Natural killer cell (primary cell): ENCODE results near the gene MPZL1. TPM values are rescaled to one million over a fixed set of nuclear protein-coding genes. Genes with fewer than 3 reads are reported as not detected.
"Not testable (repeated sequence)": the region's sequence is repeated elsewhere in the genome, so short reads cannot be mapped to it uniquely, and the experiment has no call there.

ENCODE experiments used
- ATAC-seq, 3 donors: fragments of 150-1000 bp in 2 of 3; fragments of 200-7000 bp in 1 of 3; cut with Tn5 transposase; 1 replicate in 1 of 3; 2 replicates in 2 of 3; pipeline ENCODE4 v1.10.0; 2021; ENCODE audit warnings: mild to moderate bottlenecking in 2 of 3, moderate library complexity in 2 of 3
- DNase-seq, 2 donors: peaks; one replicate each; pipeline versions ENCODE4 v3.0.0 to v3.0.0-alpha.2; 2013 to 2021; ENCODE audit warnings: mixed read lengths in 1 of 2
- H3K27ac ChIP-seq: one replicate; pipeline ENCODE4 v1.5.1; 2013; ENCODE audit warnings: mild to moderate bottlenecking, low read length
- H3K27me3 ChIP-seq: one replicate; pipeline ENCODE4 v1.6.1; 2013; ENCODE audit warnings: low read length; ENCODE audit not compliant: control insufficient read depth, insufficient read depth
- H3K36me3 ChIP-seq: one replicate; pipeline ENCODE4 v1.6.1; 2013; ENCODE audit warnings: low read length; ENCODE audit not compliant: control insufficient read depth, insufficient read depth
- H3K4me1 ChIP-seq: one replicate; pipeline ENCODE4 v1.6.1; 2013; ENCODE audit warnings: low read length; ENCODE audit not compliant: control insufficient read depth, insufficient read depth
- H3K4me3 ChIP-seq: one replicate; pipeline ENCODE4 v1.5.1; 2013; ENCODE audit warnings: low read length
- H3K9me3 ChIP-seq: one replicate; pipeline ENCODE4 v1.6.1; 2013; ENCODE audit warnings: low read length; ENCODE audit not compliant: control insufficient read depth, insufficient read depth
- H3K27ac Mint-ChIP-seq, 2 donors: one replicate each; pipeline ENCODE4 v1.8.0; 2022; ENCODE audit warnings: mild to moderate bottlenecking in 2 of 2, mixed read lengths in 2 of 2, moderate library complexity in 1 of 2
- H3K27me3 Mint-ChIP-seq, 2 donors: one replicate each; pipeline ENCODE4 v1.8.0; 2022; ENCODE audit warnings: low read depth in 2 of 2, mixed read lengths in 2 of 2
- H3K36me3 Mint-ChIP-seq: one replicate; pipeline ENCODE4 v1.8.0; 2022; ENCODE audit warnings: mixed read lengths
- H3K4me1 Mint-ChIP-seq, 2 donors: one replicate each; pipeline ENCODE4 v1.8.0; 2022; ENCODE audit warnings: mixed read lengths in 2 of 2
- H3K4me3 Mint-ChIP-seq: one replicate; pipeline ENCODE4 v1.8.0; 2022; ENCODE audit warnings: mild to moderate bottlenecking, moderate library complexity, mixed read lengths
- H3K9me3 Mint-ChIP-seq, 2 donors: one replicate each; pipeline ENCODE4 v1.8.0; 2022; ENCODE audit warnings: mixed read lengths in 2 of 2
- CTCF ChIP-seq: fragments of 200-600 bp; IDR thresholded peaks from one replicate; pipeline ENCODE4 v1.8.0; 2022; ENCODE audit warnings: antibody characterized with exemption
- WGBS: methylation state at CpG from one replicate; pipeline ENCODE4 v1.1.7; 2013; ENCODE audit warnings: missing lambda C conversion rate; ENCODE audit not compliant: insufficient coverage; 5-methylcytosine and 5-hydroxymethylcytosine counted together
- intact Hi-C: fragments of 100-400 bp; cut with micrococcal nuclease; formaldehyde crosslinking; loops from one replicate; pipeline ENCODE4 v1.14.2; 2022
- total RNA-seq, 4 donors: library from RNA; stranded (reverse); fragments of 120-200 nt in 1 of 4; gene quantifications; one replicate each; pipeline versions ENCODE4 v1.2.3 to v1.2.4, GENCODE V29; 2013 to 2022

Gene MPZL1
- total RNA-seq, 3 donors from 2014 or later (not counting 1 experiment from before 2014, with no cell fraction given): 3.4 to 4.6 (median 4.0) TPM

- Mint-ChIP-seq H3K4me3 (peak overlapping the region; percentile 13), H3K9me3 (no peaks in the 10 kb centered on the region), H3K27me3 (no peaks in the 10 kb centered on the region), H3K27ac (peak overlapping the region in 1 of 2 donors; percentile 45), H3K36me3 (no peaks in the 10 kb centered on the region), H3K4me1 (peaks cover 15 to 23% of the 10 kb centered on the region in 2 donors)
- Histone ChIP-seq H3K36me3 (no peaks in the 10 kb centered on the region), H3K4me3 (no peak overlapping the region), H3K4me1 (peaks cover 17% of the 10 kb centered on the region), H3K27ac (no peak overlapping the region), H3K27me3 (no peaks in the 10 kb centered on the region), H3K9me3 (no peaks in the 10 kb centered on the region)
- ATAC-seq (peak; percentile 90 to 93 (median 92)), DNase-seq (peak; percentile 75 to 92)
- TF ChIP-seq CTCF: peak; percentile 95
- intact Hi-C loops: no loop called here
- WGBS: 17% methylated on average over 12 of the region's 12 CpGs
Measured at GRCh38 chr1:167803358-167804207, 81.8 kb downstream of the MPZL1 start.

- H3K36me3 ChIP-seq: no peaks in the 10 kb centered on the region
- Mint-ChIP-seq H3K4me1 (peaks cover 15 to 23% of the 10 kb centered on the region in 2 donors), H3K9me3 (no peaks in the 10 kb centered on the region), H3K27me3 (no peaks in the 10 kb centered on the region), H3K4me3 (peak overlapping the region; percentile 66), H3K36me3 (no peaks in the 10 kb centered on the region), H3K27ac (peak overlapping the region; percentile 74 to 83)
- 8% methylated on average over 2 of the region's 4 CpGs for whole genome bisulfite sequencing
- peak in 1 of 2 donors; percentile 63 for DNase-seq
- no peaks in the 10 kb centered on the region for H3K9me3 ChIP-seq
- no peaks in the 10 kb centered on the region for H3K27me3 ChIP-seq
- peak overlapping the region; percentile 39 for H3K27ac ChIP-seq
- TF ChIP-seq CTCF: no peak
- peaks cover 17% of the 10 kb centered on the region for H3K4me1 ChIP-seq
- intact Hi-C loops: no loop called here
- H3K4me3 ChIP-seq: no peak overlapping the region
- ATAC-seq: peak; percentile 56 to 75 (median 65)
Measured at GRCh38 chr1:167805041-167805556, 83.3 kb downstream of the MPZL1 start.

DNA sequence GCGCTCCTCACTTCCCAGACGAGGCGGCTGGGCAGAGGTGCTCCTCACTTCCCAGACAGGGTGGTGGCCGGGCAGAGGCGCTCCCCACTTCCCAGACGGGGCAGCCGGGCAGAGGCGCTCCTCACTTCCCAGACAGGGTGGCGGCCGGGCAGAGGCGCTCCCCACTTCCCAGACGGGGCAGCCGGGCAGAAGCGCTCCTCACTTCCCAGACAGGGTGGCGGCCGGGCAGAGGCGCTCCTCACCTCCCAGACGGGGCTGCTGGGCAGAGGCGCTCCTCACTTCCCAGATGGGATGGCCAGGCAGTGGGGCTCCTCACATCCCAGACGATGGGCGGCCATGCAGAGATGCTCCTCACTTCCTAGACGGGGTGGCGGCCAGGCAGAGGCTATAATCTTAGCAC is 84.5 kb downstream of the MPZL1 start:
- H3K27ac Mint-ChIP-seq, H3K9me3 ChIP-seq, H3K27ac ChIP-seq, H3K4me3 ChIP-seq, ATAC-seq, intact Hi-C loops, H3K36me3 Mint-ChIP-seq, H3K27me3 ChIP-seq, H3K27me3 Mint-ChIP-seq, H3K36me3 ChIP-seq, H3K4me3 Mint-ChIP-seq, DNase-seq, H3K9me3 Mint-ChIP-seq: not testable (repeated sequence)
- H3K4me1 Mint-ChIP-seq: peaks cover 15 to 23% of the 10 kb centered on the region in 2 donors
- WGBS: 93% methylated on average over 23 of the region's 23 CpGs
- peaks cover 17% of the 10 kb centered on the region for H3K4me1 ChIP-seq

DNA sequence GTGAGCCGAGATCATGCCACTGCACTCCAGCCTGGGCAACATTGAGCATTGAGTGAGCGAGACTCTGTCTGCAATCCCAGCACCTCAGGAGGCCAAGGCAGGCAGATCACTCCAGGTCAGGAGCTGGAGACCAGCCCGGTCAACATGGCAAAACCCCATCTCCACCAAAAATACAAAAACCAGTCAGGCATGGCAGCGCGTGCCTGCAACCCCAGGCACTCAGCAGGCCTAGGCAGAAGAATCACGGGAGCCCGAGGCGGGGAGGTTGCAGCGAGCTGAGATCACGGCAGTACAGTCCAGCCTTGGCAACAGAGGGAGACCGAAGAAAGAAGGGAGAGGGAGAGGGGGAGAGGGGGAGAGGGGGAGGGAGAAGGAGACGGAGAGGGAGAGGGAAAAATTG is 84.9 kb downstream of the MPZL1 start:
- H3K4me3 ChIP-seq, intact Hi-C loops, H3K9me3 ChIP-seq, DNase-seq, H3K27me3 Mint-ChIP-seq, H3K36me3 Mint-ChIP-seq, H3K4me3 Mint-ChIP-seq, H3K27ac ChIP-seq, H3K9me3 Mint-ChIP-seq, H3K27me3 ChIP-seq, H3K36me3 ChIP-seq, H3K27ac Mint-ChIP-seq, ATAC-seq: not testable (repeated sequence)
- 97% methylated on average over 11 of the region's 12 CpGs for WGBS
- H3K4me1 Mint-ChIP-seq: peaks cover 15 to 23% of the 10 kb centered on the region in 2 donors
- peaks cover 17% of the 10 kb centered on the region for H3K4me1 ChIP-seq
